Measurements from ENCODE around the gene ULK3.

DNA sequence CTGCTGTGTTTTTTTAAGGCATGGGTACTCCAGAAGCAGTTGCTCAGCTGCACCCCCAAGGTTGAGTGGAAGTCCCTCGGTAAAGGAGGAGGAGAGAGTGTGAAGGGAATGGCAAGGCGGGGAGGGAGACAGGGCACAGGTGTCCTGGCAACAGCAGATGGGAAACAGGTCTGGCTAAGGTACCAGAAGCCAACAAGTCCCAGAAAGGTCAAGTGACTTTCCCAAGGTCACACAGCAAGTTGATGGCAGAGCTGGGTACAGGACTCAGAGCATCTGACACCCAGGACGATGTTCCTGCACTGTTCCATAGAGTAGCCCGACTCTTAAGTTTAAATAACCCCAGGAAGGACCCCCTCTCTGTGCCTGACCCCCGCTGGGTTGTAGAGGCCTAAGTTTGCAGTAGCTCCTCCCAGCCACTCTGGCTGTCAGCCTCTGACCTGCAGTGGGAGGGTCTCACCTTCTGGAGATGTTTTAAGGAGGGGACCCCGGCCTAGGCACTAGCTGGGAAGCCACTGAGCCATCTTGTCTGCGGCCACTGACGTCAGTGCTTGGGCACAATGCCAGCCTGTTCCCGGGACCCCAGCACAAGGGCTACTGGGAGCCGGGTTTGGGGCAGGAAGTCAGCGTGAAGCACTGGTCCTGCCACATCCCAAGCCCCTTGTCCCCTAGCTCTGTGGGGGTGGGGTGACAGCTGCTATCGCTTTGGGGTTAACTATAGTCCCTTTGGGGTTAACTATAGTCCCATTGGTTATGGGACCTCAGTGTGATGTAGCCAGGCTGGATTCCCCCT is 50.5 kb downstream of the ULK3 start:
- TF ChIP-seq, protein P1, sequence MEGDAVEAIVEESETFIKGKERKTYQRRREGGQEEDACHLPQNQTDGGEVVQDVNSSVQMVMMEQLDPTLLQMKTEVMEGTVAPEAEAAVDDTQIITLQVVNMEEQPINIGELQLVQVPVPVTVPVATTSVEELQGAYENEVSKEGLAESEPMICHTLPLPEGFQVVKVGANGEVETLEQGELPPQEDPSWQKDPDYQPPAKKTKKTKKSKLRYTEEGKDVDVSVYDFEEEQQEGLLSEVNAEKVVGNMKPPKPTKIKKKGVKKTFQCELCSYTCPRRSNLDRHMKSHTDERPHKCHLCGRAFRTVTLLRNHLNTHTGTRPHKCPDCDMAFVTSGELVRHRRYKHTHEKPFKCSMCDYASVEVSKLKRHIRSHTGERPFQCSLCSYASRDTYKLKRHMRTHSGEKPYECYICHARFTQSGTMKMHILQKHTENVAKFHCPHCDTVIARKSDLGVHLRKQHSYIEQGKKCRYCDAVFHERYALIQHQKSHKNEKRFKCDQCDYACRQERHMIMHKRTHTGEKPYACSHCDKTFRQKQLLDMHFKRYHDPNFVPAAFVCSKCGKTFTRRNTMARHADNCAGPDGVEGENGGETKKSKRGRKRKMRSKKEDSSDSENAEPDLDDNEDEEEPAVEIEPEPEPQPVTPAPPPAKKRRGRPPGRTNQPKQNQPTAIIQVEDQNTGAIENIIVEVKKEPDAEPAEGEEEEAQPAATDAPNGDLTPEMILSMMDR (IDR thresholded peaks at IDR 0.05; ENCODE audit: low read depth, low read length), result no peak
- no peak for TF ChIP-seq EZH2phosphoT487 (IDR thresholded peaks at IDR 0.05; ENCODE audit: low read depth)

Data from OCI-LY3 (cell line).